HG03342 (cell line): ENCODE data around the gene GGCX.
"Not testable (repeated sequence)": the region's sequence is repeated elsewhere in the genome, so short reads cannot be mapped to it uniquely, and the experiment has no call there.

Experiments used
- ATAC-seq: cut with Tn5 transposase; IDR thresholded peaks from one replicate; pipeline ENCODE4 v1.9.1; 2021; ENCODE audit warnings: mild to moderate bottlenecking, moderate library complexity; ENCODE audit not compliant: unreplicated experiment

GGCX gene

DNA sequence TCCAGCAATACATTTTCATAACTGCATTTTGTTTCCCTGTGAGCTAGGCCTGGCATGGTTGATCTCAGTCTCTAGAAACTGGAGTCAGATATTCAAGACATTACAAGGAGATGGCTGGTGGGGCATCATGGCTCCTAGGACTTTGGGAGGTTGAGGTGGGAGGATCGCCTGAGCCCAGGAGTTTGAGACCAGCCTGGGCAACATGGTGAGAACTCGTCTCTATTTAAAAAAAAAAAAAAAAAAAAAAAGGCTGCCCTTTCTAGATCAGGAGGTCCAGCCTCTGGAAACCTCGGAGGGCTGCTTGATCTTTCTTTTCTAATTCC, 15.7 kb upstream of the GGCX start:
- ATAC-seq, result no peak

DNA sequence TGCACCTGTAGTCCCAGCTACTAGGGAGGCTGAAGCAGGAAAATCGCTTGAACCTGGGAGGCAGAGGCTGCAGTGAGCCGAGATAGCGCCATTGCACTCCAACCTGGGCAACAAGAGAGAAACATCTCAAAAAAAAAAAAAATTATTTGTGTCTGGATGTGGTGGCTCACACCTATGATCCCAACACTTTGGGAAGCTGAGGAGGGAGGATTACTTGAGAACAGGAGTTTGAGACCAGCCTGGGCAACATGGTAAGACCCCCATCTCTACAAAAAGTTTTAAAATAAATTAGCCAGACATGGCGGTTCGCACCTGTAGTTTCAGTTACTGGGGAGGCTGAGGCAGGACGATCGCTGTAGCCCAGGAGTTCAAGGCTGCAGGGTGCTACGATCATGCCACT, 14.4 kb upstream of the GGCX start:
- no peak for ATAC-seq

DNA sequence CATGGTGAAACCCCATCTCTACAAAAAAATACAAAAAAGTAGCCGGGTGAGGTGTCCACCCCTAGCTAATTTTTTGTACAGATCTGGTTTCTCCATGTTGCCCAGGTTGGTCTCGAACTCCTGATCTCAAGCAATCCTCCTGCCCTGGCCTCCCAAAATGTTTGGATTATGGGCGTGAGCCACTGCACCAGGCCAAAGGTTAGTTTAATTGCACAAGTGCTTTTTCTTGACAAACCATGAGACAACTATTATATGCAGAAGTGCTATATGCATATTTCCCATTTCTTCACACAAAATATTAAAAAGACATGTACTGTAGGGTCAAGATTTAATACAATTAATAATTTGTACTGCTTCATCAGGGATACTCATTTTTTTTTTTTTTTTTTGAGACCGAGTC, 5.0 kb upstream of the GGCX start:
- ATAC-seq, result no peak

- ATAC-seq, result no peak
Measured at GRCh38 chr2:85564144-85564563, 2.9 kb upstream of the GGCX start.

GRCh38 chr2:85560812-85561279, 447 bp downstream of the GGCX start:
- ATAC-seq, result no peak

DNA sequence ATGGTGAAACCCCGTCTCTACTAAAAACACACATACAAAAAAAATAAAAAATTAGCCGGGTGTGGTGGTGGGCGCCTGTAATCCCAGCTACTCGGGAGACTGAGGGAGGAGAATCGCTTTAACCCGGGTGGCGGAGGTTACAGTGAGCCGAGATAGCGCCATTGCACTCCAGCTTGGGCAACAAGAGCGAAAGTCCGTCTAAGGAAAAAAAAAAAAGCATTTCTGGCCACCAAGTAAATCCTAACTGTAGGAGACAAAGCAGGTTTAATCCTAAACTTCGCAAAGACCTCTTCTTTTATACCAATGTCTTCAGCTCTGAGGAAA, 928 bp downstream of the GGCX start:
- not testable (repeated sequence) for ATAC-seq

DNA sequence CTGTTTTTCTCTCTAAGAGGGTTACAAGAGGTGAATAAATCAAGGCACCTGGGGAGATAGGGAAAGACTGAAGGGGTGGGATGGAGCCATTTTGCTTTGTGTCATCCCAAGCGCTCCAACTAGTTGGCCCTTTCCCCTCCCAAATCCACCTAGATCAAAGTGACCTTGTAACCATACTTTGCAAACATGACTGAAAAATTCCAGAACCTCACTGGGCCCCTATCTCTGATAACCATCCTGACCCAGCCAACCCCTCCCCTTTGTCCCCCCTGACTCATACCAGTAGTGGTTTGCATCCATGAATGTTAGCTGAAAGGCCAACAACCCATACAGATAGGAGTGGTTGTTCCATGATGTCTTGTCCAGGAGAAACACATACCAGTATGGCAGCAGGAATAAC, 3.1 kb downstream of the GGCX start:
- no peak for ATAC-seq

DNA sequence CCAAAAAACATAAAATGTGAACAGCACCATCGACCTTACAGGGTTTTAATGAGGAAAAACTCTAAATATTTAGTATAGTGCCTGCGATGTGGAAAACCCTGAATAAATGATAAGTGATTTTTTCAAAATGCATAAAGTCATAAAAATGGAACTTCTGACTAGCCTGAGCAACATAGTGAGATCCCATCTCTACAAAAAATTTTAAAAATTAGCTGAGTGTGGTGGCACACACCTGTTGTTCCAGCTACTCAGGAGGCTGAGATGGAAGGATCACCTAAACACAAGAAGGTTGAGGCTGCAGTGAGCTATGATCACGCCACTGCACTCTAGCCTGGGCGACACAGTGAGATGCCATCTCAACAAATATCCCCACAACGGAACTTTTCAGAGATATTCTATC, 4.2 kb downstream of the GGCX start:
- no peak for ATAC-seq

- no peak for ATAC-seq
Measured at GRCh38 chr2:85554980-85555612, 6.2 kb downstream of the GGCX start.

DNA sequence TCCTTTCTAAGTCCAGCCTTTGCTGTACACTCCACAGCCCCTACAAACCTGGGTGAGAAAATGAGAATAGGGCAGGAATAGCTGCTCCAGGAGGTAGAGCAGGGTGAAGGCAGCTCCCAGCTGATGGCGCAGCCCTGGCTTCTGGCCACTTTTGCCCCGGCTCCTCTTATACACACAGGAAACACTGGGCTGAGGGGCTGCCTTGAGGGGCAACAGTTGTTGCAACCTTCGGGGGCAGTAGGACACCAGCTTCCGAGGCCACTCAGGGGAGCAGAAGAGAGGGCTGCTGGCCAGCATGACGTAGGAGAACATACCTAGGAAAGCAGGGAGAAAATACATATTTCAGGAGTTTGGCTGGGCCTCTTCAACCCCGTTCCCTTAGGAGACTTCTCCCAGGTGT, 8.1 kb downstream of the GGCX start:
- ATAC-seq, result no peak

DNA sequence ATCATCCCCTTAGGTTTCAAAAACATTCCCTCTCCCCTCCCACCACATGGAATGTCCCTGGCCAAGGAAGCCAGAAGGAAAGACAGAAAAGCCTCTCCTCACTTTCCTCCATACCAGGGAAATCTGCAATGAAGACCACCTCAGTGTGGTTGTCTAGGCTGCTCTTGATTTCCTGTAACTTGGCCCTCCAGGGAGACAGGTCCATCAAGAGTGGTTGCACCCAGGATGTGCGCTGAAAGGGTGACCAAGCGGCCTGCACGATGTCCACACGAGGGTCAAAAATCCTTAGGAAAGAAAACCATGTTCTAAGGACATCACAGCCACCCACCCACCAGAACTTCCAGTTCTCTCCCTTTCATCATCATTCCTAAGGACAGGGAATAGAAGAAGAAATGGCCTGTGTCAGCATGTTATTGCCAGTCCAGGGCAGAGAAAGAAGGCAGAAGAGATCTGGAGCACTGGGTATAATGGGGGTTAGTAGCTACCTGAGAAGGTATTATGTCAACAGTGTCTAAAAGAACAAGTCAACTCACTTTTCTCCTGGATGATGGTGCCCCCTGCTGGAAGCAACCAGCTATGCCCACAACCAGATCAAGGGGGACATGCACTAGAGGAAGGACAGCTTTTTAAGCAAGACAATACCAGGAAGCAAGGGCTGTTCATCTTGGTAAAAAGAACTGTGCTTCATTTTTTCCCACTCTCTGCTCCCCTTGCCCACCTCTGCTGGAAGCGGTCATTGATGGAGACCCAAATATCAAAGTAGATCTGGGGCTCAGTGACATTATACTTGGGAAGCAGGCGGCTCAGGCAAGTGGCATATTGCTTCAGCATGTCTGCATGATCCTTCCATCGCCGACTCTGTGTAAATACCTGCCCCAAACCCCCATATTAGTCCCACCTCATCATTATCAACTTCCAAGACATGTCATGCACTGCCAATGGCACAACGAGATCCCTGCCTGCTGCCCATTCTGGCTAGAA, 9.3 kb downstream of the GGCX start:
- ATAC-seq, result peak; percentile 58

GRCh38 chr2:85550486-85550885, 10.8 kb downstream of the GGCX start:
- ATAC-seq, result no peak

- no peak for ATAC-seq
Measured at GRCh38 chr2:85549826-85550225, 11.5 kb downstream of the GGCX start.

GRCh38 chr2:85549095-85549494, 12.2 kb downstream of the GGCX start:
- ATAC-seq, result no peak

- ATAC-seq, result no peak
Measured at GRCh38 chr2:85548608-85548900, 12.7 kb downstream of the GGCX start.

DNA sequence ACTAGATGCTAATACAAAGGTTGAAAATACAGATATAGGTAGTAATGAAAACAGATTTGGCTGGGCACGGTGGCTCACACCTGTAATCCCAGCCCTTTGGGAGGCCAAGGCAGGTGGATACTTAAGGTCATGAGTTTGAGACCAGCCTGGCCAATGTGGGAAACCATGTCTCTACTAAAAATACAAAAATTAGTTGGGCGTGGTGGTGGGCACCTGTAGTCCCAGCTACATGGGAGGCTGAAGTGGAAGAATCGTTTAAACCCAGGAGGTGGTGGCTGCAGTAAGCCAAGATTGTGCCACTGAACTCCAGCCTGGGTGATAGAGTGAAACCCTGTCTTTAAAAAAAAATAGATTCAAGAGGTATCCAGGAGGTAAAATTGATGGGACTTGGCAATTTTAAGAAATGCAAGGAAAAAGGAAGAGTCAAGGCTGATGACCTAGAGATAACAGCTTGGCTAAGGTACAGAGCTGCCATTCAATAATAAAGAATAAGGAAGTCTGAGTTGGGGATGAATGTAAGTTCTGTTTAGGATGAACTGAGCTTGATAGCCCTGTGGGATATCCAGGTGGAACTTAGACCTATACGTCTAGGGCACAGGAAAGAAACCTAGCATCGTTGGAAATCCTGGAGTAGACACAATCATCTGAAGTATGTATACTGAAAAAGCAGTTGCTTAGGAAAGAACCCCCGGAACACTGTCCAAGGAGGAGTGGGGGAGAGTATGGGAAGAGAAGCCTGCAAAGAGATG, 13.3 kb downstream of the GGCX start:
- no peak for ATAC-seq

DNA sequence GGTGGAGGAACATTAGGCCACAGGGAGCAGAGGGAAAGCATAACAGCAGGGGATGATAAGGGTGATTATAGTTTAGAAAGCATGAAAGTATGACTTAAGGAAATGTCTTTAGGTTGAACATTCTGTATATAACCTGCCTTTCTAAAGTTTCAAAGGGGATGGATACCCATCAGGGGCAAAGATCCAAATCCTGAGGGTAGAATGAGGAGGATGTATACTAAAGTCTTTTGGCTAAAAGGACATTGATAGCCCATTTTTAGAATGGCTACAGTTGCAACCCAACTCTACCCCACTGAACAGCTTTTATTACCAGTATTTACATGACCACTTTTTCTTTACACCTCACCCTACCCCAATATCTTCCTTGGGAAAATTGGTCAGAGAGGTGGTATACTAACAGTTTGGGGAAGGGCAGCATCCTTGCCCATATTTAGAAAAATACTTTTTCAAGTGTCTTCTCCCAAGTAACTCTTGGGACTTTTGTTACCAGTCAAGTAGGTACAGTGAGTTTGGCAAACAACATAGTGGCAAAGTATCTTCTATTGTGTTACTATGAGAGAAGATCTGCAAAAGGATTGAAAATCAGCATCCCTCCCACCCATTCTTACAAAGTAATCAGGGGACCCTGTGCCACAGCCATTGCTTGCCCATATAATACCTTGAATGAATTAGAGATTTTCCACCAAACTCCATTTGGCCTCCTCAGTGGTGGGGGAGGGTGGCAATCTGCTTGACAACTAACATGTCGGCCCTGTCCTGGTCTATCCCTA, 14.0 kb downstream of the GGCX start:
- ATAC-seq, result no peak

DNA sequence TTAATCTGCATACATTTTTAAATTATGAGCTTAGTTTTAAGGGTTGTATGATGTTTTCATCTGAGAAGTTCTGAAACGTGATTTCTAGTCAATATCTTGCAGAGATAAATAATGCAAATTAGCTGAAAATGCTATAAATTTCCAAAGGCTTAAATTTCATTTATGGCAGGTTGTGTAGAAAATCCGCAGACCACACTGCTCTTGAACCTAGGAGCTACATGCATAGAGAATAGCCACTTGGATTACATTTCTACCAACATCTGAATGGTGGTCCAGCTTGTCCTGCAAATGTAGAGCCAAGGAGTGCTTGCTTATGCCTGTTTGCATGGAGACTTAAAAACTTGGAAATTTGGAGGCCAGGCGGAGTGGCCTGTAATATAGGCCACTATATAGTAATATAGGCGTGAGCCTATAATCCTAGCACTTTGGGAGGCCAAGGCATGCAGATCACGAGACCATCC, 15.5 kb downstream of the GGCX start:
- no peak for ATAC-seq

GRCh38 chr2:85544915-85545779, 16.1 kb downstream of the GGCX start:
- not testable (repeated sequence) for ATAC-seq

- ATAC-seq, result not testable (repeated sequence)
Measured at GRCh38 chr2:85544254-85544691, 17.0 kb downstream of the GGCX start.
